GM21786 (cell line): ENCODE measurements around the gene BHLHE40.
A peak's percentile ranks its signal among the peaks of the same experiment; 100 is the strongest.

Experiments
- ATAC-seq: cut with Tn5 transposase; IDR thresholded peaks from one replicate; pipeline ENCODE4 v1.9.1; 2021; ENCODE audit not compliant: unreplicated experiment

BHLHE40 gene

GRCh38 chr3:5016211-5017161 lies 37.2 kb downstream of the BHLHE40 start:
- ATAC-seq = peak; percentile 63

GRCh38 chr3:5017925-5018531 lies 38.8 kb downstream of the BHLHE40 start:
- no peak for ATAC-seq

GRCh38 chr3:5019411-5020241 lies 40.4 kb downstream of the BHLHE40 start:
- no peak for ATAC-seq

GRCh38 chr3:5020242-5020722 lies 41.0 kb downstream of the BHLHE40 start:
- ATAC-seq = no peak

GRCh38 chr3:5021116-5022092 lies 42.2 kb downstream of the BHLHE40 start:
- no peak for ATAC-seq

GRCh38 chr3:5022187-5022965 lies 43.1 kb downstream of the BHLHE40 start:
- ATAC-seq = peak; percentile 60

GRCh38 chr3:5022966-5023776 lies 43.9 kb downstream of the BHLHE40 start:
- ATAC-seq = no peak

GRCh38 chr3:5023777-5024346 lies 44.6 kb downstream of the BHLHE40 start:
- no peak for ATAC-seq

GRCh38 chr3:5026046-5026362 lies 46.8 kb downstream of the BHLHE40 start:
- no peak for ATAC-seq

- ATAC-seq = no peak
Measured at GRCh38 chr3:5029715-5030114, 50.5 kb downstream of the BHLHE40 start.

- no peak for ATAC-seq
Measured at GRCh38 chr3:5030152-5030551, 50.9 kb downstream of the BHLHE40 start.

GRCh38 chr3:5032844-5033243 lies 53.6 kb downstream of the BHLHE40 start:
- ATAC-seq = no peak
